B cell (primary cell): ENCODE measurements around the gene CTNNA3. TPM values are rescaled to one million over a fixed set of nuclear protein-coding genes. Genes with fewer than 3 reads are reported as not detected.

Experiments used
- ATAC-seq: fragments of 200-7000 bp; cut with Tn5 transposase; one replicate; pipeline ENCODE4 v1.10.0; 2021; ENCODE audit warnings: low read depth, mild to moderate bottlenecking, moderate number of reproducible peaks, moderate library complexity
- CTCF ChIA-PET: fragments of 350-600 bp; sonication (Branson Sonifier 250); formaldehyde crosslinking; loops from one replicate; lab custom pipeline; 2021; ENCODE audit warnings: antibody characterized with exemption, inconsistent platforms; lab: Charles Lee
- POLR2A ChIA-PET: fragments of 350-600 bp; sonication (Branson Sonifier 250); formaldehyde crosslinking; loops from one replicate; lab custom pipeline; 2021; ENCODE audit warnings: antibody characterized with exemption; lab: Charles Lee
- DNase-seq: peaks from one replicate; pipeline ENCODE4 v3.0.0; 2013
- H2AFZ ChIP-seq: 2 replicates; pipeline ENCODE4 v1.6.1; 2012; ENCODE audit warnings: mild to moderate bottlenecking, low read depth, low read length; ENCODE audit not compliant: insufficient read depth, poor library complexity, severe bottlenecking
- H3K27ac ChIP-seq, 2 donors: 1 replicate in 1 of 2; 2 replicates in 1 of 2; pipeline ENCODE4 v1.5.1; 2012 to 2013; ENCODE audit warnings: low read length in 2 of 2, mild to moderate bottlenecking in 2 of 2, moderate library complexity in 1 of 2
- H3K27me3 ChIP-seq, 4 experiments: fragments of 200-600 bp in 1 of 4; sonication (generic) in 1 of 4; replicated peaks in 1 of 4; 1 replicate in 2 of 4; 2 replicates in 2 of 4; pipeline versions ENCODE4 v1.6.1 to v1.7.0; 2013 to 2016; ENCODE audit warnings: low read length in 3 of 4, mild to moderate bottlenecking in 2 of 4, mixed read lengths in 1 of 4, moderate library complexity in 1 of 4; ENCODE audit not compliant: insufficient read depth in 4 of 4, control insufficient read depth in 3 of 4; ENCODE audit errors: control extremely low read depth in 1 of 4
- H3K36me3 ChIP-seq, 2 experiments: replicated peaks in 1 of 2; 1 replicate in 1 of 2; 2 replicates in 1 of 2; pipeline versions ENCODE4 v1.6.1 to v1.7.1; 2013; ENCODE audit warnings: low read length in 1 of 2; ENCODE audit not compliant: insufficient read depth in 2 of 2, control insufficient read depth in 1 of 2; ENCODE audit errors: control extremely low read depth in 1 of 2, extremely low read depth in 1 of 2
- H3K4me1 ChIP-seq, 2 donors: fragments of 200-600 bp in 1 of 2; sonication (generic) in 1 of 2; 1 replicate in 1 of 2; 2 replicates in 1 of 2; pipeline versions ENCODE4 v1.5.1 to v1.6.1; 2013 to 2017; ENCODE audit warnings: low read length in 2 of 2; ENCODE audit not compliant: control insufficient read depth in 2 of 2, insufficient read depth in 2 of 2
- H3K4me2 ChIP-seq: replicated peaks from 2 replicates; pipeline ENCODE3; 2012; ENCODE audit warnings: mild to moderate bottlenecking, low read depth, low read length; ENCODE audit not compliant: poor library complexity, severe bottlenecking
- H3K4me3 ChIP-seq, 5 experiments: fragments of 200-600 bp in 1 of 5; sonication (generic) in 1 of 5; 1 replicate in 3 of 5; 2 replicates in 2 of 5; pipeline versions ENCODE4 v1.5.1 to v1.7.0; 2011 to 2016; ENCODE audit warnings: low read length in 4 of 5, mild to moderate bottlenecking in 4 of 5, low read depth in 2 of 5, control low read depth in 1 of 5, moderate library complexity in 1 of 5; ENCODE audit not compliant: insufficient read depth in 1 of 5; ENCODE audit errors: control extremely low read depth in 1 of 5, extremely low read depth in 1 of 5
- H3K79me2 ChIP-seq: fragments of 200-600 bp; sonication (generic); one replicate; pipeline ENCODE4 v1.6.0; 2016; ENCODE audit warnings: low read length; ENCODE audit not compliant: control insufficient read depth, insufficient read depth
- H3K9ac ChIP-seq: fragments of 200-600 bp; sonication (generic); 2 replicates; pipeline ENCODE4 v1.6.1; 2017; ENCODE audit warnings: mild to moderate bottlenecking, low read length, moderate library complexity
- H3K9me3 ChIP-seq, 3 donors: one replicate each; pipeline versions ENCODE4 v1.6.1 to v1.7.1; 2013; ENCODE audit warnings: low read length in 2 of 3; ENCODE audit not compliant: control insufficient read depth in 2 of 3, insufficient read depth in 1 of 3; ENCODE audit errors: control extremely low read depth in 1 of 3
- H4K20me1 ChIP-seq: 2 replicates; pipeline ENCODE4 v1.6.0; 2012; ENCODE audit warnings: mild to moderate bottlenecking, low read length; ENCODE audit not compliant: insufficient read depth, control insufficient read depth, poor library complexity, severe bottlenecking
- H3K27ac Mint-ChIP-seq: one replicate; pipeline ENCODE4 v1.8.0; 2021; ENCODE audit warnings: mixed read lengths
- H3K27me3 Mint-ChIP-seq: one replicate; pipeline ENCODE4 v1.8.0; 2021; ENCODE audit warnings: mixed read lengths
- H3K4me1 Mint-ChIP-seq: one replicate; pipeline ENCODE4 v1.8.0; 2021; ENCODE audit warnings: mixed read lengths
- H3K4me3 Mint-ChIP-seq: one replicate; pipeline ENCODE4 v1.8.0; 2021; ENCODE audit warnings: mixed read lengths
- H3K9me3 Mint-ChIP-seq: one replicate; pipeline ENCODE4 v1.8.0; 2022; ENCODE audit warnings: mixed read lengths; ENCODE audit not compliant: insufficient read depth
- CTCF ChIP-seq: fragments of 200-600 bp; IDR thresholded peaks from one replicate; pipeline ENCODE4 v1.8.0; 2022; ENCODE audit warnings: antibody characterized with exemption, mild to moderate bottlenecking
- EZH2 ChIP-seq: IDR thresholded peaks from 2 replicates; pipeline ENCODE4 v1.6.1; 2012; ENCODE audit warnings: borderline replicate concordance, low read depth, mild to moderate bottlenecking, moderate library complexity, low read length; ENCODE audit not compliant: insufficient read depth, poor library complexity, severe bottlenecking
- WGBS: methylation state at CpG from one replicate; pipeline ENCODE4 v1.1.5; 2013; ENCODE audit warnings: missing lambda C conversion rate; ENCODE audit not compliant: insufficient coverage; 5-methylcytosine and 5-hydroxymethylcytosine counted together
- intact Hi-C: fragments of 100-400 bp; cut with micrococcal nuclease; formaldehyde crosslinking; loops from one replicate; pipeline ENCODE4 v1.10.0; 2022
- polyA plus RNA-seq: library from polyadenylated mRNA; depleted of rRNA; stranded (reverse); fragments of >200 nt; gene quantifications from 2 replicates; pipeline ENCODE4 v1.2.3, GENCODE V29; 2012
- total RNA-seq, 2 donors: library from RNA; stranded (reverse); fragments of 120-200 nt in 1 of 2; gene quantifications; 1 replicate in 1 of 2; 2 replicates in 1 of 2; pipeline versions ENCODE4 v1.2.3 to v1.2.4, GENCODE V29; 2013 to 2022

Gene CTNNA3
- total and polyA plus RNA-seq, 2 donors (not counting 1 experiment from before 2014, with no cell fraction given) = 0.01 TPM; not detected in 1

- WGBS = no CpG with 5 or more reads among the region's 3 CpGs
- Mint-ChIP-seq H3K27ac (no peak overlapping the region), H3K27me3 (no peaks in the 10 kb centered on the region), H3K9me3 (no peaks in the 10 kb centered on the region), H3K4me3 (no peak overlapping the region), H3K4me1 (no peaks in the 10 kb centered on the region)
- H2AFZ ChIP-seq = no peak overlapping the region
- ChIA-PET CTCF (no interaction called here), POLR2A (no interaction called here)
- H3K9me3 ChIP-seq = no peaks in the 10 kb centered on the region
- no peaks in the 10 kb centered on the region for H4K20me1 ChIP-seq
- H3K4me2 ChIP-seq = no peak overlapping the region
- TF ChIP-seq CTCF = no peak
- TF ChIP-seq EZH2 = no peak
- no peaks in the 10 kb centered on the region for H3K4me1 ChIP-seq
- no peak overlapping the region for H3K27ac ChIP-seq
- H3K79me2 ChIP-seq = no peaks in the 10 kb centered on the region
- intact Hi-C loops = no loop called here
- no peaks in the 10 kb centered on the region for H3K27me3 ChIP-seq
- no peaks in the 10 kb centered on the region for H3K36me3 ChIP-seq
- ATAC-seq (no peak), DNase-seq (no peak)
- H3K9ac ChIP-seq = no peak overlapping the region
- H3K4me3 ChIP-seq = no peak overlapping the region
Measured at GRCh38 chr10:66917104-66917503, 778.9 kb downstream of the CTNNA3 start.

- Mint-ChIP-seq H3K4me3 (no peak overlapping the region), H3K9me3 (no peaks in the 10 kb centered on the region), H3K27me3 (no peaks in the 10 kb centered on the region), H3K4me1 (no peaks in the 10 kb centered on the region), H3K27ac (no peak overlapping the region)
- no peak for TF ChIP-seq EZH2
- TF ChIP-seq CTCF = no peak
- ChIA-PET POLR2A (no interaction called here), CTCF (no interaction called here)
- no peaks in the 10 kb centered on the region for H3K79me2 ChIP-seq
- no peak for DNase-seq
- H3K27ac ChIP-seq = no peak overlapping the region
- no peak for ATAC-seq
- no peaks in the 10 kb centered on the region for H3K4me1 ChIP-seq
- no peaks in the 10 kb centered on the region for H3K9me3 ChIP-seq
- no peak overlapping the region for H3K4me3 ChIP-seq
- WGBS = no CpG with 5 or more reads among the region's 2 CpGs
- no peaks in the 10 kb centered on the region for H4K20me1 ChIP-seq
- H3K27me3 ChIP-seq = no peaks in the 10 kb centered on the region
- H3K4me2 ChIP-seq = no peak overlapping the region
- H3K36me3 ChIP-seq = no peaks in the 10 kb centered on the region
- intact Hi-C loops = no loop called here
- no peak overlapping the region for H2AFZ ChIP-seq
- no peak overlapping the region for H3K9ac ChIP-seq
Measured at GRCh38 chr10:66916030-66916429, 780.0 kb downstream of the CTNNA3 start.
